ENCODE results near the gene OR51I1. TPM values are rescaled to one million over a fixed set of nuclear protein-coding genes. Genes with fewer than 3 reads are reported as not detected.

OR51I1 gene
- total RNA-seq (1 to 10 TPM in 1 of 7 donors, under 1 TPM in 5, not detected in 1; 0.25 to 1.4 (median 0.66) TPM), polyA plus RNA-seq (not detected)
- long read RNA-seq, donor 1 = 0 reads
- long read RNA-seq, donor 2 = 0 reads
- long read RNA-seq, donor 3 = 0 reads

- Histone ChIP-seq H3K4me3 (no peak within 1 kb of the TSS), H3K4me1 (ENCODE audit: insufficient read depth) (no peaks in the 10 kb centered on the region), H3K27me3 (no peaks in the 10 kb centered on the region), H3K27ac (no peak within 1 kb of the TSS), H3K36me3 (no peaks in the 10 kb centered on the region), H3K9me3 (no peaks in the 10 kb centered on the region)
- TF ChIP-seq CTCF (IDR thresholded peaks at IDR 0.05) (no peak), POLR2A (IDR thresholded peaks at IDR 0.05) (no peak)
- WGBS, 3 donors = 36 to 39% (median 36%) methylated on average over 2 of the region's 2 CpGs
- intact Hi-C loops (cut with DNase I) = no loop called here
- DNase-seq = no peak
These were observed at the start of gene OR51I1 for GRCh38 chr11:5441414-5441813. OR51I1 (minus strand) TSS chr11:5441514; CDS start chr11:5441514, 0 bp downstream.

GRCh38 chr11:5489576-5490357 is 48.5 kb upstream of the OR51I1 start:
- Histone ChIP-seq H3K27me3 (no peaks in the 10 kb centered on the region), H3K4me3 (no peak overlapping the region), H3K27ac (no peak overlapping the region), H3K4me1 (ENCODE audit: insufficient read depth) (no peaks in the 10 kb centered on the region), H3K9me3 (no peaks in the 10 kb centered on the region), H3K36me3 (no peaks in the 10 kb centered on the region)
- DNase-seq = no peak
- intact Hi-C loops (cut with DNase I) = no loop called here
- TF ChIP-seq EP300 (IDR thresholded peaks at IDR 0.05) (no peak), CTCF (IDR thresholded peaks at IDR 0.05) (no peak), POLR2A (IDR thresholded peaks at IDR 0.05) (no peak)
- 41 to 44% (median 42%) methylated on average over 5 of the region's 5 CpGs for WGBS, 3 donors

- no peak for TF ChIP-seq POLR2A (IDR thresholded peaks at IDR 0.05)
- no peak for TF ChIP-seq EP300 (IDR thresholded peaks at IDR 0.05)
- TF ChIP-seq CTCF (IDR thresholded peaks at IDR 0.05) = no peak
- WGBS, 3 donors = 86 to 98% (median 94%) methylated on average over 4 of the region's 4 CpGs
- H3K4me3 ChIP-seq = no peak overlapping the region
- H3K9me3 ChIP-seq = no peaks in the 10 kb centered on the region
- H3K27ac ChIP-seq = no peak overlapping the region
- H3K27me3 ChIP-seq = no peaks in the 10 kb centered on the region
- no peak for DNase-seq
- intact Hi-C loops (cut with DNase I) = no loop called here
- H3K4me1 ChIP-seq (ENCODE audit: insufficient read depth) = no peaks in the 10 kb centered on the region
- no peaks in the 10 kb centered on the region for H3K36me3 ChIP-seq
These were observed 47.6 kb upstream of the OR51I1 start for GRCh38 chr11:5488798-5489399.

GRCh38 chr11:5488385-5488784 is 47.1 kb upstream of the OR51I1 start, which contains the start of gene OR52D1:
OR52D1 (plus strand) TSS chr11:5488685; CDS start chr11:5488707, 22 bp downstream.
- Histone ChIP-seq H3K4me3 (no peak within 1 kb of the TSS), H3K36me3 (no peaks in the 10 kb centered on the region), H3K4me1 (ENCODE audit: insufficient read depth) (no peaks in the 10 kb centered on the region), H3K27me3 (no peaks in the 10 kb centered on the region), H3K27ac (no peak within 1 kb of the TSS), H3K9me3 (no peaks in the 10 kb centered on the region)
- TF ChIP-seq CTCF (IDR thresholded peaks at IDR 0.05) (no peak), EP300 (IDR thresholded peaks at IDR 0.05) (no peak), POLR2A (IDR thresholded peaks at IDR 0.05) (no peak)
- DNase-seq = no peak
- intact Hi-C loops (cut with DNase I) = no loop called here

Data from ovary (tissue), 10 donors.